ENCODE results near the gene NEURL3. TPM values are rescaled to one million over a fixed set of nuclear protein-coding genes. Genes with fewer than 3 reads are reported as not detected.
A peak's percentile ranks its signal among the peaks of the same experiment; 100 is the strongest.

The NEURL3 gene
- total RNA-seq, 2 experiments from 2014 or later = 0.48 to 0.57 TPM

- H3K4me1 Mint-ChIP-seq (ENCODE audit: low read depth) = peaks cover 50% of the 10 kb centered on the region
- peak; percentile 16 for DNase-seq
Observed at GRCh38 chr2:96548558-96549465, 43.7 kb upstream of the NEURL3 start.

GRCh38 chr2:96547731-96548171 lies 42.6 kb upstream of the NEURL3 start:
- Mint-ChIP-seq H3K36me3 (ENCODE audit: low read depth) (peaks cover 63% of the 10 kb centered on the region), H3K4me1 (ENCODE audit: low read depth) (peaks cover 51% of the 10 kb centered on the region), H3K27ac (peak overlapping the region; percentile 65), H3K9me3 (no peaks in the 10 kb centered on the region), H3K4me3 (no peak overlapping the region), H3K27me3 (ENCODE audit: low read depth) (no peaks in the 10 kb centered on the region)
- DNase-seq = no peak
- intact Hi-C loops (cut with micrococcal nuclease) = no loop called here
- CTCF ChIA-PET = interaction anchor here (0.6 to 1.9 kb wide), 8 partner anchors 9 to 79 kb away, joined by 3 to 8 read pairs (median 4); partner anchors contain the start of gene ARID5A

More at GRCh38 chr2:96548558-96549465, 43.7 kb upstream of the NEURL3 start:
- H3K27me3 Mint-ChIP-seq (ENCODE audit: low read depth) = no peaks in the 10 kb centered on the region
- CTCF ChIA-PET = interaction anchor here (1.0 to 1.9 kb wide), 5 partner anchors 8 to 79 kb away, joined by 3 to 8 read pairs (median 4); no protein-coding TSS in a partner anchor
- intact Hi-C loops (cut with micrococcal nuclease) = no loop called here
- peaks cover 57% of the 10 kb centered on the region for H3K36me3 Mint-ChIP-seq (ENCODE audit: low read depth)
- no peak overlapping the region for H3K4me3 Mint-ChIP-seq
- H3K27ac Mint-ChIP-seq = no peak overlapping the region
- H3K9me3 Mint-ChIP-seq = no peaks in the 10 kb centered on the region

- intact Hi-C loops (cut with micrococcal nuclease) = no loop called here
- CTCF ChIA-PET = interaction anchor here (0.6 to 1.9 kb wide), 6 partner anchors 10 to 78 kb away, joined by 3 to 5 read pairs (median 4); partner anchors contain the start of gene ARID5A
- no peak for DNase-seq
- peak overlapping the region; percentile 17 for H3K4me3 Mint-ChIP-seq
- H3K36me3 Mint-ChIP-seq (ENCODE audit: low read depth) = peaks cover 64% of the 10 kb centered on the region
- H3K27ac Mint-ChIP-seq = peak overlapping the region; percentile 65
- H3K27me3 Mint-ChIP-seq (ENCODE audit: low read depth) = no peaks in the 10 kb centered on the region
- peaks cover 55% of the 10 kb centered on the region for H3K4me1 Mint-ChIP-seq (ENCODE audit: low read depth)
- no peaks in the 10 kb centered on the region for H3K9me3 Mint-ChIP-seq
Observed at GRCh38 chr2:96547203-96547641, 42.1 kb upstream of the NEURL3 start.

- peaks cover 63% of the 10 kb centered on the region for H3K36me3 Mint-ChIP-seq (ENCODE audit: low read depth)
- no peaks in the 10 kb centered on the region for H3K27me3 Mint-ChIP-seq (ENCODE audit: low read depth)
- intact Hi-C loops (cut with micrococcal nuclease) = loop anchor here (1.0 kb wide), 1 partner anchor 8 kb away; no protein-coding TSS in a partner anchor
- H3K9me3 Mint-ChIP-seq = no peaks in the 10 kb centered on the region
- DNase-seq = no peak
- peak overlapping the region; percentile 88 for H3K27ac Mint-ChIP-seq
- H3K4me1 Mint-ChIP-seq (ENCODE audit: low read depth) = peaks cover 59% of the 10 kb centered on the region
- no peak overlapping the region for H3K4me3 Mint-ChIP-seq
- CTCF ChIA-PET = interaction anchor here (0.9 to 1.9 kb wide), 4 partner anchors 10 to 29 kb away, joined by 3 to 5 read pairs (median 4); partner anchors contain the start of gene ARID5A
Observed at GRCh38 chr2:96546797-96547196, 41.6 kb upstream of the NEURL3 start.

- CTCF ChIA-PET = interaction anchor here (0.9 to 1.0 kb wide), 2 partner anchors 18 to 28 kb away, joined by 3 to 5 read pairs; no protein-coding TSS in a partner anchor
- H3K4me3 Mint-ChIP-seq = peak overlapping the region; percentile 21
- H3K27me3 Mint-ChIP-seq (ENCODE audit: low read depth) = no peaks in the 10 kb centered on the region
- DNase-seq = peak; percentile 49
- H3K4me1 Mint-ChIP-seq (ENCODE audit: low read depth) = peaks cover 63% of the 10 kb centered on the region
- peak overlapping the region; percentile 88 for H3K27ac Mint-ChIP-seq
- intact Hi-C loops (cut with micrococcal nuclease) = loop anchor here (1.0 kb wide), 1 partner anchor 8 kb away; no protein-coding TSS in a partner anchor
- H3K9me3 Mint-ChIP-seq = no peaks in the 10 kb centered on the region
- peaks cover 65% of the 10 kb centered on the region for H3K36me3 Mint-ChIP-seq (ENCODE audit: low read depth)
Observed at GRCh38 chr2:96546321-96546720, 41.2 kb upstream of the NEURL3 start.

GRCh38 chr2:96542357-96542977 lies 37.3 kb upstream of the NEURL3 start:
- CTCF ChIA-PET = interaction anchor here (0.5 to 9.3 kb wide), 5 partner anchors 9 to 147 kb away, joined by 3 to 71 read pairs (median 3); no protein-coding TSS in a partner anchor
- intact Hi-C loops (cut with micrococcal nuclease) = no loop called here
- H3K4me1 Mint-ChIP-seq (ENCODE audit: low read depth) = peaks cover 79% of the 10 kb centered on the region
- H3K36me3 Mint-ChIP-seq (ENCODE audit: low read depth) = peaks cover 89% of the 10 kb centered on the region
- no peak overlapping the region for H3K27ac Mint-ChIP-seq
- no peak for DNase-seq
- peak overlapping the region; percentile 2 for H3K4me3 Mint-ChIP-seq
- no peaks in the 10 kb centered on the region for H3K27me3 Mint-ChIP-seq (ENCODE audit: low read depth)
- H3K9me3 Mint-ChIP-seq = no peaks in the 10 kb centered on the region

GRCh38 chr2:96541398-96542152 lies 36.4 kb upstream of the NEURL3 start:
- H3K36me3 Mint-ChIP-seq (ENCODE audit: low read depth) = peaks cover 87% of the 10 kb centered on the region
- H3K4me3 Mint-ChIP-seq = peak overlapping the region; percentile 4
- peaks cover 72% of the 10 kb centered on the region for H3K4me1 Mint-ChIP-seq (ENCODE audit: low read depth)
- DNase-seq = no peak
- intact Hi-C loops (cut with micrococcal nuclease) = no loop called here
- CTCF ChIA-PET = interaction anchor here (0.5 to 9.3 kb wide), 5 partner anchors 8 to 146 kb away, joined by 3 to 71 read pairs (median 4); no protein-coding TSS in a partner anchor
- no peaks in the 10 kb centered on the region for H3K9me3 Mint-ChIP-seq
- H3K27ac Mint-ChIP-seq = no peak overlapping the region
- H3K27me3 Mint-ChIP-seq (ENCODE audit: low read depth) = no peaks in the 10 kb centered on the region

GRCh38 chr2:96540136-96540535 lies 35.0 kb upstream of the NEURL3 start:
- H3K27ac Mint-ChIP-seq = peak overlapping the region; percentile 99
- no peaks in the 10 kb centered on the region for H3K27me3 Mint-ChIP-seq (ENCODE audit: low read depth)
- H3K4me1 Mint-ChIP-seq (ENCODE audit: low read depth) = peaks cover 64% of the 10 kb centered on the region
- no peak for DNase-seq
- CTCF ChIA-PET = interaction anchor here (0.7 to 9.3 kb wide), 6 partner anchors 12 to 48 kb away, joined by 3 to 71 read pairs (median 3); no protein-coding TSS in a partner anchor
- intact Hi-C loops (cut with micrococcal nuclease) = no loop called here
- no peaks in the 10 kb centered on the region for H3K9me3 Mint-ChIP-seq
- peaks cover 74% of the 10 kb centered on the region for H3K36me3 Mint-ChIP-seq (ENCODE audit: low read depth)
- H3K4me3 Mint-ChIP-seq = peak overlapping the region; percentile 96

- intact Hi-C loops (cut with micrococcal nuclease) = loop anchor here (2.0 to 5.0 kb wide), 4 partner anchors 15 to 423 kb away; partner anchors contain the start of genes CIAO1, KANSL3 and TMEM127
- CTCF ChIA-PET = interaction anchor here (0.9 to 9.3 kb wide), 8 partner anchors 9 to 132 kb away, joined by 3 to 71 read pairs (median 4); no protein-coding TSS in a partner anchor
- Mint-ChIP-seq H3K9me3 (no peaks in the 10 kb centered on the region), H3K36me3 (ENCODE audit: low read depth) (peaks cover 69% of the 10 kb centered on the region), H3K4me3 (peak overlapping the region; percentile 96), H3K4me1 (ENCODE audit: low read depth) (peaks cover 60% of the 10 kb centered on the region), H3K27ac (peak overlapping the region; percentile 99), H3K27me3 (ENCODE audit: low read depth) (no peaks in the 10 kb centered on the region)
- DNase-seq = no peak
Observed at GRCh38 chr2:96539215-96539920, 34.2 kb upstream of the NEURL3 start.

- CTCF ChIA-PET = interaction anchor here (1.2 to 9.3 kb wide), 5 partner anchors 10 to 132 kb away, joined by 3 to 71 read pairs (median 6); no protein-coding TSS in a partner anchor
- peak overlapping the region; percentile 99 for H3K27ac Mint-ChIP-seq
- H3K9me3 Mint-ChIP-seq = no peaks in the 10 kb centered on the region
- H3K4me1 Mint-ChIP-seq (ENCODE audit: low read depth) = peaks cover 60% of the 10 kb centered on the region
- H3K36me3 Mint-ChIP-seq (ENCODE audit: low read depth) = peaks cover 61% of the 10 kb centered on the region
- H3K4me3 Mint-ChIP-seq = peak overlapping the region; percentile 96
- intact Hi-C loops (cut with micrococcal nuclease) = loop anchor here (1.0 to 5.0 kb wide), 7 partner anchors 8 to 424 kb away; partner anchors contain the start of genes CIAO1, KANSL3 and TMEM127
- no peaks in the 10 kb centered on the region for H3K27me3 Mint-ChIP-seq (ENCODE audit: low read depth)
- peak; percentile 95 for DNase-seq
Observed at GRCh38 chr2:96538487-96539214, 33.5 kb upstream of the NEURL3 start.
